ENCODE data around the gene MTHFSD.

GRCh38 chr16:86508028-86508946 is 46.7 kb downstream of the MTHFSD start:
- TF ChIP-seq CTCF (IDR thresholded peaks at IDR 0.05) (no peak), POLR2AphosphoS5 (IDR thresholded peaks at IDR 0.05) (peak in 1 of 2 donors; percentile 33)
